Neuronal stem cell (in vitro differentiated cells): ENCODE measurements around the gene PDLIM5.

Source experiments
- DNase-seq: peaks from one replicate; pipeline ENCODE4 v3.0.0-alpha.2; 2013; ENCODE audit warnings: low spot score
- H2AFZ ChIP-seq: one replicate; pipeline ENCODE4 v1.6.1; 2013; ENCODE audit warnings: mild to moderate bottlenecking, low read length, inconsistent platforms
- H2AK5ac ChIP-seq: 2 replicates; pipeline ENCODE4 v1.6.1; 2013; ENCODE audit warnings: low read depth, mild to moderate bottlenecking, inconsistent platforms, low read length, moderate library complexity, mixed read lengths
- H2BK120ac ChIP-seq: 2 replicates; pipeline ENCODE4 v1.6.1; 2013; ENCODE audit warnings: low read depth, mild to moderate bottlenecking, inconsistent platforms, low read length, moderate library complexity, mixed read lengths
- H2BK12ac ChIP-seq: one replicate; pipeline ENCODE4 v1.6.1; 2013; ENCODE audit warnings: low read length, inconsistent platforms
- H2BK15ac ChIP-seq: 2 replicates; pipeline ENCODE4 v1.6.1; 2013; ENCODE audit warnings: mild to moderate bottlenecking, low read length, inconsistent platforms, mixed read lengths
- H2BK5ac ChIP-seq: one replicate; pipeline ENCODE4 v1.6.1; 2013; ENCODE audit warnings: inconsistent platforms, mild to moderate bottlenecking, low read length, moderate library complexity
- H3K14ac ChIP-seq: one replicate; pipeline ENCODE4 v1.6.1; 2013; ENCODE audit warnings: low read length, inconsistent platforms
- H3K18ac ChIP-seq: 2 replicates; pipeline ENCODE4 v1.6.1; 2013; ENCODE audit warnings: low read length, inconsistent platforms
- H3K23ac ChIP-seq: 2 replicates; pipeline ENCODE4 v1.6.1; 2013; ENCODE audit warnings: low read depth, mild to moderate bottlenecking, mixed read lengths, low read length, inconsistent platforms; ENCODE audit not compliant: poor library complexity
- H3K27ac ChIP-seq: replicated peaks from 3 replicates; pipeline ENCODE4 v1.5.1; 2013; ENCODE audit warnings: low read length, inconsistent platforms
- H3K27me3 ChIP-seq, 3 experiments: 2 replicates each; pipeline ENCODE4 v1.6.1; 2013; ENCODE audit warnings: low read length in 3 of 3, mild to moderate bottlenecking in 2 of 3, inconsistent platforms in 1 of 3, low read depth in 1 of 3, mixed read lengths in 1 of 3, moderate library complexity in 1 of 3; ENCODE audit not compliant: control insufficient read depth in 3 of 3, insufficient read depth in 3 of 3
- H3K36me3 ChIP-seq, 2 donors: replicated peaks in 1 of 2; 2 replicates each; pipeline ENCODE4 v1.6.1; 2013; ENCODE audit warnings: low read length in 2 of 2; ENCODE audit not compliant: control insufficient read depth in 2 of 2, insufficient read depth in 2 of 2
- H3K4ac ChIP-seq: 2 replicates; pipeline ENCODE4 v1.6.1; 2013; ENCODE audit warnings: inconsistent platforms, mild to moderate bottlenecking, low read length, moderate library complexity
- H3K4me1 ChIP-seq, 2 donors: 1 replicate in 1 of 2; 2 replicates in 1 of 2; pipeline ENCODE4 v1.6.1; 2013; ENCODE audit warnings: low read length in 2 of 2, low read depth in 1 of 2; ENCODE audit not compliant: control insufficient read depth in 2 of 2, insufficient read depth in 1 of 2
- H3K4me2 ChIP-seq: one replicate; pipeline ENCODE4 v1.6.1; 2013; ENCODE audit warnings: mild to moderate bottlenecking, low read length, inconsistent platforms; ENCODE audit not compliant: insufficient read depth, poor library complexity, severe bottlenecking
- H3K4me3 ChIP-seq, 2 donors: 2 replicates each; pipeline ENCODE4 v1.5.1; 2013; ENCODE audit warnings: low read length in 2 of 2, mild to moderate bottlenecking in 2 of 2, inconsistent platforms in 1 of 2, moderate library complexity in 1 of 2
- H3K79me1 ChIP-seq: one replicate; pipeline ENCODE4 v1.6.1; 2013; ENCODE audit warnings: low read depth, mild to moderate bottlenecking, inconsistent platforms, low read length, moderate library complexity
- H3K9ac ChIP-seq: one replicate; pipeline ENCODE4 v1.6.1; 2013; ENCODE audit warnings: mild to moderate bottlenecking, low read depth, low read length, inconsistent platforms; ENCODE audit not compliant: poor library complexity
- H3K9me3 ChIP-seq, 2 donors: replicated peaks in 1 of 2; 2 replicates each; pipeline versions ENCODE3 to v1.6.1; 2013; ENCODE audit warnings: low read length in 2 of 2, mild to moderate bottlenecking in 2 of 2, inconsistent platforms in 1 of 2, low read depth in 1 of 2, mixed read lengths in 1 of 2, moderate library complexity in 1 of 2; ENCODE audit not compliant: control insufficient read depth in 2 of 2, insufficient read depth in 1 of 2
- H4K8ac ChIP-seq: one replicate; pipeline ENCODE4 v1.6.1; 2013; ENCODE audit warnings: low read depth, mild to moderate bottlenecking, inconsistent platforms, low read length, moderate library complexity
- H4K91ac ChIP-seq: one replicate; pipeline ENCODE4 v1.6.1; 2013; ENCODE audit warnings: low read length, low read depth, mild to moderate bottlenecking, inconsistent platforms; ENCODE audit not compliant: poor library complexity
- WGBS, 2 donors: extraction: QIAGEN DNeasy Blood & Tissue Kit; methylation state at CpG; one replicate each; pipeline ENCODE4 v1.1.7; 2013; ENCODE audit warnings: missing lambda C conversion rate in 2 of 2, mixed read lengths in 1 of 2; ENCODE audit not compliant: insufficient read length in 2 of 2, insufficient replicate concordance in 1 of 2; ENCODE audit errors: extremely low coverage in 2 of 2; 5-methylcytosine and 5-hydroxymethylcytosine counted together

PDLIM5 gene

DNA sequence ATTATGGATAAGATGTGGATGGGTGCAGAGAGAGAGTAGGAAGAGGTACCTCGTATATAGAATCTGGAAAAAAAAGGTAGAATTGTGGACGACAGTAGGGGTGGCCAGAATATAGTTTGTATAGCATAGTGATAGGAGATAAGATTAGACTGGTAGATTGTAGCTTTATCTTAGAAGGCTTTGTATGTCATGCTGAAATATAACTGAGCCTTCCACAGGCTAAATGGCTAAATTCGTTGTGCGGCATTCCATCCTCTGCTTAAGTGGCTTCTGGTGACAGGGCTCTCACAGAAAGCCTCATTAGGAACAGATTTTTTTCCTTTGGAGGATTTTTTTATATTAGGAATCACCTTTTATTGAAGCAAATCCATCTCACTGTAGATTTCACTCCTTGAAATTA lies 163.7 kb downstream of the PDLIM5 start:
- WGBS, 2 donors, result no CpG with 5 or more reads among the region's 4 CpGs

DNA sequence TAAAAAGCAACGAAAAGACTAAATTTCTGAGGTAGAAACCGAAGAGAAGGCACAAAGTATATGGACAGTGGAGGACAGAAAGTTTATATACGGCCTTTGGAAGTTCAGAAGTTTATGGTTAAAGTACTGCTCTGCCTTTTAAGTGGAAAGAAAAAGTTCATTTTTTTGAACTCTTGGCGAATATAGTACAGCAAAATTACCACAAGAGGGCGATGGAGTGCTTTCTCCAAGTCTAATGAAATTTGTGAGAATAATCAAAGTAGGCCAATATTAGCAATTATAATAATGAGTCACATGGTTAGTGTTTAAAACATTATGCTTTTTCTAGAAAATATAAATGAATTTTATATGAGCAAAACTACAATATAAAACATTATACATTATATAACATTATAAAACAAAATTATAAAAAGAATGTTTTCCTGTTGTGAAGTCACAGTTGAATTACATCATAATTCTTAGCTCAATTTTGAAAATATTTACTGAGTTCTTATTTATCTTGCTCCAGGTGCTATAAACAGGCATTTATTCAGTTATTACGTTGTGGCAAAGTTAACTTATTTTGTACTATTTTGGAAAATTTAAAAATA lies 169.8 kb downstream of the PDLIM5 start:
- H3K27me3 ChIP-seq, result no peaks in the 10 kb centered on the region
- H3K79me1 ChIP-seq, result no peaks in the 10 kb centered on the region
- no peak overlapping the region for H2BK5ac ChIP-seq
- no peak overlapping the region for H4K91ac ChIP-seq
- no CpG with 5 or more reads among the region's 6 CpGs for WGBS, 2 donors
- H3K9me3 ChIP-seq, result no peaks in the 10 kb centered on the region
- H3K4ac ChIP-seq, result no peak overlapping the region
- H4K8ac ChIP-seq, result no peak overlapping the region
- H3K23ac ChIP-seq, result no peak overlapping the region
- H3K4me1 ChIP-seq, result no peaks in the 10 kb centered on the region
- H2AFZ ChIP-seq, result no peak overlapping the region
- no peak overlapping the region for H3K9ac ChIP-seq
- H2BK12ac ChIP-seq, result no peak overlapping the region
- no peak overlapping the region for H3K4me3 ChIP-seq
- H3K14ac ChIP-seq, result no peak overlapping the region
- no peak overlapping the region for H2BK120ac ChIP-seq
- DNase-seq, result peak; percentile 23
- no peak overlapping the region for H3K27ac ChIP-seq
- no peak overlapping the region for H2AK5ac ChIP-seq
- no peak overlapping the region for H3K18ac ChIP-seq
- no peak overlapping the region for H3K4me2 ChIP-seq
- H2BK15ac ChIP-seq, result no peak overlapping the region
- H3K36me3 ChIP-seq, result peaks cover 3 to 27% of the 10 kb centered on the region in 2 donors

More for the DNA sequence above, 163.7 kb downstream of the PDLIM5 start:
- Histone ChIP-seq H4K91ac (no peak overlapping the region), H3K79me1 (no peaks in the 10 kb centered on the region), H2AK5ac (no peak overlapping the region), H2BK5ac (no peak overlapping the region), H3K4me2 (no peak overlapping the region), H2AFZ (no peak overlapping the region), H3K14ac (no peak overlapping the region), H3K23ac (no peak overlapping the region), H3K9ac (no peak overlapping the region), H3K4me1 (no peaks in the 10 kb centered on the region), H3K4ac (no peak overlapping the region), H3K27ac (no peak overlapping the region), H2BK120ac (no peak overlapping the region), H2BK15ac (no peak overlapping the region), H2BK12ac (no peak overlapping the region), H3K9me3 (no peaks in the 10 kb centered on the region), H3K27me3 (no peaks in the 10 kb centered on the region), H3K4me3 (no peak overlapping the region), H3K18ac (no peak overlapping the region), H3K36me3 (peaks cover 3 to 19% of the 10 kb centered on the region in 2 donors), H4K8ac (no peak overlapping the region)
- no peak for DNase-seq

DNA sequence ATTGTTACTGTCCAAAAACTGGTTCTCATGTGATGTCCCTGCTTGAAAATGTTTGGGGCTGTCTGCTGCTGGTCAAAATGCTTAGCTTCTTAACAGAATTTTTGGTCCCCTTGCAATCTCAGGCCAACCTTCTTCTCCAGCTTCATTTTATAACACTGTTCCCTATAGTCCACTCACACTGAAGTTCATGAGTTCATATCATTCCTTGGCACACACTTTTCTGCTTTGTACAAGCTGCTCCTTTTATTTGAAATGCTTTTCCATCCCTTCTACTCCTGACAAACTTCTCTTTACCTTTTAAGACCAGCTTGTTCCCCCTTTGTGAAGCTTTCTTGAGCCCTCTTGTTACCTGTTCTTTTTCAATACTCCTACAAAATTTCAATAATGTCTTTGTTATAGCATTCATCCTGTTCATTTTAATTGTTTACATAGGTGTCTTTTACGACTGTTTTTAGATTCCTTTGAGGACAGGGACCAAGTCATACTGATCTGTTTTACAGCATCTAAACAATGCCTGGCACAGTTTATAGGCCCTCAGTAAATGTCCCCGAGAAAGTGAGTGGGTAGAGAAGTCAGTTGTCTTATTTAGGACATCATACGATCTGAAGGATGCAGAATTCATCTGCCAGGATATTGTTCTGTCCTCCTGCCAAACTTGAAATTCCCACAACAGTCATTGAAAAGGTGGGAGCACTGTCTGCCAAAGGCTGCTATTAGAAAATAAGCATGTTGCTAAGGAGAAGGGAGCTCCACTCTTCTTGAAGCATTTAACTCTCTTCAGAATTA lies 171.6 kb downstream of the PDLIM5 start:
- Histone ChIP-seq H2AFZ (no peak overlapping the region), H3K4me2 (no peak overlapping the region), H2BK15ac (no peak overlapping the region), H3K79me1 (no peaks in the 10 kb centered on the region), H3K9ac (no peak overlapping the region), H3K4ac (no peak overlapping the region), H3K4me1 (no peaks in the 10 kb centered on the region), H2BK12ac (no peak overlapping the region), H3K18ac (no peak overlapping the region), H3K14ac (no peak overlapping the region), H3K36me3 (peaks cover 0 to 20% of the 10 kb centered on the region in 2 donors), H3K9me3 (no peaks in the 10 kb centered on the region), H2BK5ac (no peak overlapping the region), H3K23ac (no peak overlapping the region), H4K91ac (no peak overlapping the region), H3K27me3 (no peaks in the 10 kb centered on the region), H3K4me3 (no peak overlapping the region), H4K8ac (no peak overlapping the region), H3K27ac (no peak overlapping the region), H2AK5ac (no peak overlapping the region), H2BK120ac (no peak overlapping the region)
- WGBS, 2 donors, result no CpG with 5 or more reads among the region's 3 CpGs
- DNase-seq, result no peak

DNA sequence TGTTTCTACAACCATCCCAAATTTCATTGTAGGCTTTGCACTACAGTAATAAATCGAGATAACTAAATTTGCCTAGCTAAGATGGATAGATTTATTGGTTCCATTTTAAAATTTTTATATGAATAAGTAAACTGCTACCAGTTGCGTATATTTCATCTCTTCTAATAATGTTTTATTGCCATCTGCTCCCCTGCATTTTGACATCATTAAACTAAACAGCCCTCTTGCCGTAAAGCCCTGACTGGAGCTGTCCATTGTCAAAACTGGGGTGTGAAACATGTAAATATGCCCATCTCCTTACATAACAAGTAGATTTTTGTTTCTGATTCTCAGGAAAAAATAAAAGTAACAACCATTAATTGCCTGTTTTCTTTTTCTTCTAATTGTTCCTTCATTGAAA lies 175.2 kb downstream of the PDLIM5 start:
- no peak overlapping the region for H3K18ac ChIP-seq
- no peaks in the 10 kb centered on the region for H3K4me1 ChIP-seq
- H2AFZ ChIP-seq, result no peak overlapping the region
- peaks cover 0 to 8% of the 10 kb centered on the region in 2 donors for H3K36me3 ChIP-seq
- no peak overlapping the region for H2BK5ac ChIP-seq
- H2BK120ac ChIP-seq, result no peak overlapping the region
- H2BK12ac ChIP-seq, result no peak overlapping the region
- H3K9me3 ChIP-seq, result no peaks in the 10 kb centered on the region
- no peaks in the 10 kb centered on the region for H3K27me3 ChIP-seq
- DNase-seq, result no peak
- H3K4me2 ChIP-seq, result no peak overlapping the region
- H3K23ac ChIP-seq, result no peak overlapping the region
- H3K4me3 ChIP-seq, result no peak overlapping the region
- no peak overlapping the region for H2BK15ac ChIP-seq
- H4K8ac ChIP-seq, result no peak overlapping the region
- no peak overlapping the region for H3K14ac ChIP-seq
- no CpG with 5 or more reads among the region's 3 CpGs for WGBS, 2 donors
- peaks cover 1% of the 10 kb centered on the region for H3K79me1 ChIP-seq
- H4K91ac ChIP-seq, result no peak overlapping the region
- no peak overlapping the region for H2AK5ac ChIP-seq
- no peak overlapping the region for H3K4ac ChIP-seq
- no peak overlapping the region for H3K9ac ChIP-seq
- no peak overlapping the region for H3K27ac ChIP-seq
